K562 (cell line): ENCODE data around the gene TOR1A. TPM values are rescaled to one million over a fixed set of nuclear protein-coding genes. Genes with fewer than 3 reads are reported as not detected.

ENCODE experiments used
- CBFA2T2 ChIP-seq: fragments of 450-650 bp; conservative IDR thresholded peaks from 2 replicates; pipeline ENCODE4 v1.6.1; 2017; ENCODE audit warnings: mild to moderate bottlenecking
- DACH1 ChIP-seq: fragments of 450-650 bp; IDR thresholded peaks from 2 replicates; pipeline ENCODE4 v1.6.1; 2018; ENCODE audit not compliant: partially characterized antibody
- ELF2 ChIP-seq: fragments of 250-450 bp; sonication (Bioruptor Pico); IDR thresholded peaks from 2 replicates; pipeline ENCODE4 v1.5.0; 2021; ENCODE audit warnings: mild to moderate bottlenecking
- ESRRB ChIP-seq: fragments of 250-450 bp; sonication (Bioruptor Pico); IDR thresholded peaks from 2 replicates; pipeline ENCODE4 v1.5.0; 2020; ENCODE audit warnings: mild to moderate bottlenecking, moderate library complexity, borderline replicate concordance
- GABPB1 ChIP-seq: sonication (generic); formaldehyde crosslinking; IDR thresholded peaks from 2 replicates; pipeline ENCODE4 v1.8.0; 2022; ENCODE audit warnings: mild to moderate bottlenecking, missing genetic modification reagents
- GTF2E2 ChIP-seq: fragments of 200-800 bp; sonication (Bioruptor generic); IDR thresholded peaks from 2 replicates; pipeline ENCODE4 v1.6.1; 2016; ENCODE audit warnings: missing genetic modification characterization, missing compliant biosample characterization
- HDAC3 ChIP-seq: fragments of 450-650 bp; IDR thresholded peaks from 2 replicates; pipeline ENCODE4 v1.6.1; 2018; ENCODE audit warnings: borderline replicate concordance, mild to moderate bottlenecking, moderate library complexity; ENCODE audit not compliant: partially characterized antibody
- NCOA6 ChIP-seq: fragments of 450-650 bp; IDR thresholded peaks from 2 replicates; pipeline ENCODE4 v1.6.1; 2017; ENCODE audit warnings: mild to moderate bottlenecking
- NFXL1 ChIP-seq: fragments of 450-650 bp; formaldehyde crosslinking; IDR thresholded peaks from 2 replicates; pipeline ENCODE4 v1.4.0; 2021; ENCODE audit warnings: mild to moderate bottlenecking
- NRF1 ChIP-seq, 2 experiments: fragments of 450-650 bp; IDR thresholded peaks in 1 of 2; conservative IDR thresholded peaks in 1 of 2; 2 replicates each; pipeline ENCODE4 v1.6.1; 2014; ENCODE audit warnings: mild to moderate bottlenecking in 2 of 2
- PRPF4 ChIP-seq: fragments of 200-400 bp; formaldehyde crosslinking; IDR thresholded peaks from one replicate; pipeline ENCODE4 v1.6.1; 2017; ENCODE audit warnings: low read length, low read depth, mild to moderate bottlenecking; ENCODE audit not compliant: insufficient read depth, poor library complexity, severe bottlenecking
- SAFB ChIP-seq: fragments of 200-400 bp; formaldehyde crosslinking; IDR thresholded peaks from 2 replicates; pipeline ENCODE4 v1.6.1; 2017; ENCODE audit warnings: low read depth, low read length, borderline replicate concordance
- SAP30 ChIP-seq: fragments of 200-600 bp; sonication (generic); IDR thresholded peaks from 2 replicates; pipeline ENCODE4 v1.6.1; 2012; ENCODE audit warnings: borderline replicate concordance, low read depth, mild to moderate bottlenecking, moderate library complexity, low read length, control low read depth, inconsistent platforms; ENCODE audit not compliant: insufficient read depth, poor library complexity, severe bottlenecking
- SMARCE1 ChIP-seq: fragments of 450-650 bp; IDR thresholded peaks from 2 replicates; pipeline ENCODE4 v1.7.1; 2016; ENCODE audit warnings: mild to moderate bottlenecking
- polyA plus RNA-seq, 8 experiments: library from polyadenylated mRNA; depleted of rRNA in 4 of 8; stranded (reverse) in 5 of 8; unstranded in 3 of 8; fragments of >200 nt; fragmentation: Nextera tagmentation in 2 of 8; fragmentation: Illumina TruSeq in 1 of 8; extraction: Ambion mirVana in 2 of 8; extraction: Trizol in 1 of 8; gene quantifications; 2 replicates each; pipeline versions ENCODE4 v1.2.1 to v1.2.3, GENCODE V29; 2011 to 2014; ENCODE audit warnings: inconsistent platforms in 1 of 8, missing spikeins in 1 of 8
- total RNA-seq, 7 experiments: library from RNA; depleted of rRNA in 6 of 7; stranded (reverse); fragments of >200 nt in 6 of 7; fragmentation: Illumina TruSeq in 2 of 7; extraction: Trizol in 2 of 7; gene quantifications; 2 replicates each; pipeline versions ENCODE4 v1.2.1 to v1.2.3, GENCODE V29; 2011 to 2021; ENCODE audit warnings: low replicate concordance in 1 of 7
- TF ChIP-seq, protein P1 (sequence below): fragments of 250-450 bp; sonication (Bioruptor Pico); IDR thresholded peaks from 2 replicates; pipeline ENCODE4 v1.4.0; 2020; ENCODE audit warnings: borderline replicate concordance
- TF ChIP-seq, protein P2 (sequence below): fragments of 450-650 bp; IDR thresholded peaks from 2 replicates; pipeline ENCODE4 v1.7.1; 2018; ENCODE audit warnings: mild to moderate bottlenecking, low read depth; ENCODE audit not compliant: partially characterized antibody
- TF ChIP-seq, protein P3 (sequence below): fragments of 250-450 bp; sonication (Bioruptor Pico); IDR thresholded peaks from 2 replicates; pipeline ENCODE4 v1.5.1; 2021; ENCODE audit warnings: mild to moderate bottlenecking
- TF ChIP-seq, protein P4 (sequence below): fragments of 250-450 bp; sonication (Bioruptor Pico); IDR thresholded peaks from 2 replicates; pipeline ENCODE4 v1.5.0; 2021; ENCODE audit warnings: mild to moderate bottlenecking, moderate library complexity

Gene TOR1A
- total and polyA plus RNA-seq, 9 of the 15 experiments (the other 6 are each of a cell fraction or from before 2014, with no cell fraction given): 4.5 to 85.8 (median 51.3) TPM

DNA sequence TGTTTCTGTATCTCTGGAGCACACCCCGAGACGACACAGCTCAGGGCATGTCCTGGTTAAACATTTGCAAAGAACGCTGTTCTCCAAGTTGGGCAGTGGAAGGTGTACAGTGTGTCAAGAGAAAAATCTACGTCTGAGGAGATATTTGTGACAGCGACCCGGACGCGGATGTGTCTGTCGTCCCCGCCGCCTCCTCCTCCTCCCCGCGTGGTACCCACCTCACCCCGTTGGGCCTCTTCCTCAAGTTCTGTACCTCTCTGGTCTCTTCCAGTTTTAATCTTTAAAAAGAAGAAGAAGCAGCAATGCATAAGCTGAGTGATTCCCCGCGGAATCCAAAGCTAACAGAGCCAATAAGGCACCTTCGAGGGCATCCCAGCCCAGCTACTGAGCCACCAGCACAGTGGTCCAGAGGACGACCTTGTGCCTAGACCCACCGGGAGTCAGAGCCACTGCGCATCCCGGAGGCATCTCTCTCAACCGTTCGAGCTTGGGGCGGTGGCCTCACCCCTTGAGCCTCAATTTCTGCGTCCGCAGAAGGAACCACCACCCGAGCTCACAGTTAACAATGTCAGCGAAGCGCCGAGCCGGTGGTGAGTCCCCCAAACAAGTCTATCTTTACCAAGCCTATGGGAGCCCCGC lies 10.7 kb upstream of the TOR1A start (continued):
- TF ChIP-seq, protein P1, sequence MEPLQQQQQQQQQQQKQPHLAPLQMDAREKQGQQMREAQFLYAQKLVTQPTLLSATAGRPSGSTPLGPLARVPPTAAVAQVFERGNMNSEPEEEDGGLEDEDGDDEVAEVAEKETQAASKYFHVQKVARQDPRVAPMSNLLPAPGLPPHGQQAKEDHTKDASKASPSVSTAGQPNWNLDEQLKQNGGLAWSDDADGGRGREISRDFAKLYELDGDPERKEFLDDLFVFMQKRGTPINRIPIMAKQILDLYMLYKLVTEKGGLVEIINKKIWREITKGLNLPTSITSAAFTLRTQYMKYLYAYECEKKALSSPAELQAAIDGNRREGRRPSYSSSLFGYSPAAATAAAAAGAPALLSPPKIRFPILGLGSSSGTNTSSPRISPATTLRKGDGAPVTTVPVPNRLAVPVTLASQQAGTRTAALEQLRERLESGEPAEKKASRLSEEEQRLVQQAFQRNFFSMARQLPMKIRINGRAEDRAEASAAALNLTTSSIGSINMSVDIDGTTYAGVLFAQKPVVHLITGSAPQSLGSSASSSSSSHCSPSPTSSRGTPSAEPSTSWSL (CRISPR knock-in tag): no peak; the same call in 1 of the 2 replicates
- TF ChIP-seq NFXL1 (CRISPR knock-in tag): no peak
- TF ChIP-seq, protein P2, sequence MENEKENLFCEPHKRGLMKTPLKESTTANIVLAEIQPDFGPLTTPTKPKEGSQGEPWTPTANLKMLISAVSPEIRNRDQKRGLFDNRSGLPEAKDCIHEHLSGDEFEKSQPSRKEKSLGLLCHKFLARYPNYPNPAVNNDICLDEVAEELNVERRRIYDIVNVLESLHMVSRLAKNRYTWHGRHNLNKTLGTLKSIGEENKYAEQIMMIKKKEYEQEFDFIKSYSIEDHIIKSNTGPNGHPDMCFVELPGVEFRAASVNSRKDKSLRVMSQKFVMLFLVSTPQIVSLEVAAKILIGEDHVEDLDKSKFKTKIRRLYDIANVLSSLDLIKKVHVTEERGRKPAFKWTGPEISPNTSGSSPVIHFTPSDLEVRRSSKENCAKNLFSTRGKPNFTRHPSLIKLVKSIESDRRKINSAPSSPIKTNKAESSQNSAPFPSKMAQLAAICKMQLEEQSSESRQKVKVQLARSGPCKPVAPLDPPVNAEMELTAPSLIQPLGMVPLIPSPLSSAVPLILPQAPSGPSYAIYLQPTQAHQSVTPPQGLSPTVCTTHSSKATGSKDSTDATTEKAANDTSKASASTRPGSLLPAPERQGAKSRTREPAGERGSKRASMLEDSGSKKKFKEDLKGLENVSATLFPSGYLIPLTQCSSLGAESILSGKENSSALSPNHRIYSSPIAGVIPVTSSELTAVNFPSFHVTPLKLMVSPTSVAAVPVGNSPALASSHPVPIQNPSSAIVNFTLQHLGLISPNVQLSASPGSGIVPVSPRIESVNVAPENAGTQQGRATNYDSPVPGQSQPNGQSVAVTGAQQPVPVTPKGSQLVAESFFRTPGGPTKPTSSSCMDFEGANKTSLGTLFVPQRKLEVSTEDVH: no peak
- TF ChIP-seq ELF2: no peak
- no peak for TF ChIP-seq NRF1 (conservative IDR thresholded peaks at IDR 0.05 in 1 of 2, IDR thresholded peaks at IDR 0.05 in 1 of 2)
- TF ChIP-seq SMARCE1: 0 out of 2 replicates have a peak, but pooled peaks have one; percentile 32
- TF ChIP-seq, protein P3, sequence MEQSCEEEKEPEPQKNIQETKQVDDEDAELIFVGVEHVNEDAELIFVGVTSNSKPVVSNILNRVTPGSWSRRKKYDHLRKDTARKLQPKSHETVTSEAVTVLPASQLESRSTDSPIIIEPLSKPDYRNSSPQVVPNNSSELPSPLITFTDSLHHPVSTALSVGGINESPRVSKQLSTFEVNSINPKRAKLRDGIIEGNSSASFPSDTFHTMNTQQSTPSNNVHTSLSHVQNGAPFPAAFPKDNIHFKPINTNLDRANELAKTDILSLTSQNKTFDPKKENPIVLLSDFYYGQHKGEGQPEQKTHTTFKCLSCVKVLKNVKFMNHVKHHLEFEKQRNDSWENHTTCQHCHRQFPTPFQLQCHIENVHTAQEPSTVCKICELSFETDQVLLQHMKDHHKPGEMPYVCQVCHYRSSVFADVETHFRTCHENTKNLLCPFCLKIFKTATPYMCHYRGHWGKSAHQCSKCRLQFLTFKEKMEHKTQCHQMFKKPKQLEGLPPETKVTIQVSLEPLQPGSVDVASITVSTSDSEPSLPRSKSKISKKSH: no peak
- TF ChIP-seq GTF2E2 (tag): no peak; the same call in 1 of the 2 replicates
- no peak for TF ChIP-seq PRPF4
- no peak for TF ChIP-seq ESRRB (CRISPR knock-in tag)
- no peak for TF ChIP-seq DACH1
- TF ChIP-seq GABPB1: no peak
- no peak for TF ChIP-seq SAP30
- TF ChIP-seq, protein P4, sequence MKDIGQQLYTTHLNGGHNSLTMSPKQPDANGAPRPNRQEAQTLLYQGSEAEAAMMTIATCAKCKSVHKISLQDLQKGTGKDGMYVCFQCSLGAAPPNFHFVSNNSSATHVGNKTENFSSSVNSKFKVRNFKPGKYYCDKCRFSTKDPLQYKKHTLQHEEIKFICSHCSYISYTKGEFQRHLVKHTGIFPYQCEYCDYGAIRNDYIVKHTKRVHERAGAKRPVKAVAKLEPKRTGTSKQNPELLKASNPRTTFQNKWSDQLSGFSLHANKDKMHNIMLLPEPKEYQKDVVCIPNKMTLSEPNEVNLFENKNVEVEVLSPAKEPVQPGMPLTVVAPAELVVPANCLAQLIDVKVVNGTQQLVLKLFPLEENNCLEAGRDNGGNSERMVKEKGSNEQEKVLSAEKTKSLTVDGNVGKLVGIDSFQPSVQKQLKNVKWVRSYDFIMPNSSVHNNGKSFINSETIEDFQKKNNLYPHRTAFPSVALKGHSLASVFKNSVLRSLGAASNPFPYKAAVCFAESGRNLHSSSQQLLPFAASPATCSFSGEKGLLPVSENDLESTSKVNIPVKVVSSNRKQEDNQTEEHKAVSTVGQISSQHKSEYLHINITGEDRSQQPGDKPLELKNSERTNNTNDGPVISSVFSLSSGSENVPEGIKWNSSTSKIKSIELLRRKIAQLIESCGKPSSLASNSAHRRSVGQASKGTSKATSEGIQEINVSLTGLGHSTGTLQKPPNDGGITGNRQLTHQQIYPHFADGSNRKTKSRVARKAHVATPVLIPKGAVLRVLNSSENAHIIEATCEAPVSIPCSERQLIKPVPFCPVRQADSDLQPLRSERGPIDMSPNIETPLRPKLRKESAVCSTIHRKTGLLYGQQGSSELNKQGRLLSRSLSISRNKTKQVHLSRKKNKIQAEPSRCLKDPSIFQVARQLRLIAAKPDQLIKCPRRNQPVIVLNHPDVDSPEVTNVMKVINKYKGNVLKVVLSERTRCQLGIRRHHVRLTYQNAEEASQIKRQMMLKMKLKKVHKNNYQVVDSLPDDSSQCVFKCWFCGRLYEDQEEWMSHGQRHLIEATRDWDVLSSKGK (CRISPR knock-in tag): no peak
- no peak for TF ChIP-seq CBFA2T2
- TF ChIP-seq SAFB: no peak
- no peak for TF ChIP-seq HDAC3
- no peak for TF ChIP-seq NCOA6
